TTC549 (cell line): Measurements from ENCODE around the gene WDR5B.
A peak's percentile ranks its signal among the peaks of the same experiment; 100 is the strongest.
"Not testable (repeated sequence)": the region's sequence is repeated elsewhere in the genome, so short reads cannot be mapped to it uniquely, and the experiment has no call there.

Experiments used
- FAIRE-seq: peaks from 2 replicates; lab custom pipeline; 2012; peaks lifted over from hg19 to GRCh38; lab: Jason Lieb, UNC

The WDR5B gene

GRCh38 chr3:122415762-122416654 is at the start of gene WDR5B:
WDR5B (minus strand) TSS chr3:122416062; CDS start chr3:122415528, 534 bp downstream.
- FAIRE-seq = peak; percentile 82

GRCh38 chr3:122464659-122465058 is 48.8 kb upstream of the WDR5B start:
- no peak for FAIRE-seq

- no peak for FAIRE-seq
Measured at GRCh38 chr3:122462406-122462805, 46.5 kb upstream of the WDR5B start.

GRCh38 chr3:122461806-122462205 is 45.9 kb upstream of the WDR5B start:
- no peak for FAIRE-seq

GRCh38 chr3:122458992-122459391 is 43.1 kb upstream of the WDR5B start:
- peak; percentile 75 for FAIRE-seq

- FAIRE-seq = no peak
Measured at GRCh38 chr3:122457706-122458105, 41.8 kb upstream of the WDR5B start.

- FAIRE-seq = no peak
Measured at GRCh38 chr3:122456074-122456473, 40.2 kb upstream of the WDR5B start.

GRCh38 chr3:122451371-122451770 is 35.5 kb upstream of the WDR5B start:
- no peak for FAIRE-seq

- FAIRE-seq = not testable (repeated sequence)
Measured at GRCh38 chr3:122448218-122448617, 32.4 kb upstream of the WDR5B start.

GRCh38 chr3:122444491-122444887 is 28.6 kb upstream of the WDR5B start:
- FAIRE-seq = not testable (repeated sequence)

GRCh38 chr3:122443762-122444490 is 28.1 kb upstream of the WDR5B start:
- FAIRE-seq = not testable (repeated sequence)

- FAIRE-seq = no peak
Measured at GRCh38 chr3:122443090-122443489, 27.2 kb upstream of the WDR5B start.

- FAIRE-seq = no peak
Measured at GRCh38 chr3:122435950-122436349, 20.1 kb upstream of the WDR5B start.

- FAIRE-seq = no peak
Measured at GRCh38 chr3:122430371-122430770, 14.5 kb upstream of the WDR5B start.

GRCh38 chr3:122427857-122428471 is 12.1 kb upstream of the WDR5B start:
- no peak for FAIRE-seq

- no peak for FAIRE-seq
Measured at GRCh38 chr3:122421836-122422235, 6.0 kb upstream of the WDR5B start.

- FAIRE-seq = no peak
Measured at GRCh38 chr3:122421101-122421500, 5.2 kb upstream of the WDR5B start.

- FAIRE-seq = no peak
Measured at GRCh38 chr3:122416966-122417365, 1.1 kb upstream of the WDR5B start.

- no peak for FAIRE-seq
Measured at GRCh38 chr3:122415104-122415744, 638 bp downstream of the WDR5B start.

- FAIRE-seq = no peak
Measured at GRCh38 chr3:122414391-122414790, 1.5 kb downstream of the WDR5B start.

- no peak for FAIRE-seq
Measured at GRCh38 chr3:122410639-122411038, 5.2 kb downstream of the WDR5B start.

- FAIRE-seq = no peak
Measured at GRCh38 chr3:122410111-122410510, 5.8 kb downstream of the WDR5B start.
